HG03565 (cell line): ENCODE measurements around the gene HPS4.
"Not testable (repeated sequence)": the region's sequence is repeated elsewhere in the genome, so short reads cannot be mapped to it uniquely, and the experiment has no call there.

ENCODE experiments used
- ATAC-seq: cut with Tn5 transposase; IDR thresholded peaks from one replicate; pipeline ENCODE4 v1.9.1; 2021; ENCODE audit warnings: mild to moderate bottlenecking, moderate library complexity; ENCODE audit not compliant: unreplicated experiment

The HPS4 gene

DNA sequence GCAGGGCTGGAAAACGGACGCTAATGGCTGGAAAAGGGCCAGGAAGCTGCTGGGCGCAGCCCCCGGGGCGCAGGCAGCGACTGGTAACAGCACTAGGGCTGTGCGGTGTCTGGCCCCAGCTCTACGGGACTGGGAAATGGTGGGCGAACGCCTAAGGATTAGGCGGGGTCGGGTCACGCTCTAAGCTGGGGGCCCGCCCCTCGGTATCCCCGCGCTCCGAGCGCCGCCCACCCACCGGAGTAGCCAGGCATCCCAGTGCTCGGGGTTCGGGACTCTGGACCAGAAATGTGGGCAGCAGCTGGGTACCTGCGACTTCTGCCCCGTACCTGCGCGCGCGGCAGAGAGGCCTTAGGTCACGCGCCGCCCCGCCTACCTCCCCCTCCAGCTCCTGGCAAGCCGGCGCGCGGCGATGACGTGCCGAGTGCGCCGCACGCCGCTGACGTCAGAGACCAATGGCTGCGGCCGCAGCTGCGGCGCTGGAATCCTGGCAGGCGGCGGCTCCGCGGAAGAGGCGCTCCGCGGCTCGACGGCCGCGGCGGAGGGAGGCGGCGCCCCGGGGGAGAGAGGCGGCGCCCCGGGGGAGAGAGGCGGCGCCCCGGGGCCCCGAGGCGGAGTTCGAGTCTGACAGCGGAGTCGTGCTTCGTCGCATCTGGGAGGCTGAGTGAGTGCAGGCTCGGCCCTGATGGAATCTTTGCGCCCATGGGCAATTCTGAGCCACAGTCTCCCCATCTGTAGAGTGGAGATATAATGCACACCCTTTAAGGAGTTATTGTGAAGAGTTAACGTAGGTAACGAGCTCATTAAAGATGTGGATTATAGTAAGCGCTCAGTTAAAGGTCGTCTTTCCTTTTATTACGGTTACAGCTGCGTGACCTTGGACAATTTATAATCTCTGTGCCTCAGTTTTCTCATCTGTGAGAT is at the start of gene HPS4, which contains the start of gene SRRD:
Gene HPS4, minus strand, starts transcription at position 345 of the 921 bp plus-strand sequence. CDS start 2,021 bp downstream, outside the sequence.
Gene SRRD, plus strand, starts transcription at position 439 of the 921 bp plus-strand sequence. Its CDS starts 14 bp downstream, at position 453.
- ATAC-seq = peak; percentile 56

DNA sequence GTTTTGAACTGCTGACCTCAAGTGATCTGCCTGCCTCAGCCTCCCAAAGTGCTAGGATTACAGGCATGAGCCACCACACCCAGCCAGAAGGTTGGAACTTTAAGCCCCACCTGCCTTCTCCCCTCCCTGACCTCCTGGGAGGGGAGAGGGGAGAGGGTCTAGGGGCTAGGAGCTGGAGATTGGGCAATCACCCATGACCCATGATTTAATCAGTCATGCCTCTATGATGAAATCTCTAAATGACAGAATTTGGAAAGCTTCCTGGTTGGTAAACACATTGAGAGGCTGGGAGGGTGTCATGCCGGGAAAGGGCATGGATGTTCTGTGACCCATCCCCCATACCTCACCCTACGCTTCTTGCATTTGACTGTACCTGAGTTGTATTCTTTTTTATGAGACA is 45.8 kb upstream of the HPS4 start:
- no peak for ATAC-seq

DNA sequence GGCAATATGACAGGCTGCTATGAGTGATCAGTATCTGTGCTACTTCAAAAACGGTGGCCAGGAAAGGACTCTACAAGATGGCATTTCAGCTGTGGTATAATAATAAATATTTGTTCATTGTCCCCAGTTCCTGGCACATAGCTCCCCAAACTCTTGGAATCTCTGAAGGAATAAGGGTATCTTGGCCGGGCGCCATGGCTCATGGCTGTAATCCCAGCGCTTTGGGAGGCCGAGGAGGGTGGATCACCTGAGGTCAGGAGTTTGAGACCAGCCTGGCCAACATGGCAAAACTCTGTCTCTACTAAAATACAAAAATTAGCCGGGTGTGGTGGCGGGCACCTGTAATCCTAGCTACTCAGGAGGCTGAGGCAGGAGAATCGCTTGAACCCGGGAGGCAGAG is 44.9 kb upstream of the HPS4 start:
- ATAC-seq = not testable (repeated sequence)

DNA sequence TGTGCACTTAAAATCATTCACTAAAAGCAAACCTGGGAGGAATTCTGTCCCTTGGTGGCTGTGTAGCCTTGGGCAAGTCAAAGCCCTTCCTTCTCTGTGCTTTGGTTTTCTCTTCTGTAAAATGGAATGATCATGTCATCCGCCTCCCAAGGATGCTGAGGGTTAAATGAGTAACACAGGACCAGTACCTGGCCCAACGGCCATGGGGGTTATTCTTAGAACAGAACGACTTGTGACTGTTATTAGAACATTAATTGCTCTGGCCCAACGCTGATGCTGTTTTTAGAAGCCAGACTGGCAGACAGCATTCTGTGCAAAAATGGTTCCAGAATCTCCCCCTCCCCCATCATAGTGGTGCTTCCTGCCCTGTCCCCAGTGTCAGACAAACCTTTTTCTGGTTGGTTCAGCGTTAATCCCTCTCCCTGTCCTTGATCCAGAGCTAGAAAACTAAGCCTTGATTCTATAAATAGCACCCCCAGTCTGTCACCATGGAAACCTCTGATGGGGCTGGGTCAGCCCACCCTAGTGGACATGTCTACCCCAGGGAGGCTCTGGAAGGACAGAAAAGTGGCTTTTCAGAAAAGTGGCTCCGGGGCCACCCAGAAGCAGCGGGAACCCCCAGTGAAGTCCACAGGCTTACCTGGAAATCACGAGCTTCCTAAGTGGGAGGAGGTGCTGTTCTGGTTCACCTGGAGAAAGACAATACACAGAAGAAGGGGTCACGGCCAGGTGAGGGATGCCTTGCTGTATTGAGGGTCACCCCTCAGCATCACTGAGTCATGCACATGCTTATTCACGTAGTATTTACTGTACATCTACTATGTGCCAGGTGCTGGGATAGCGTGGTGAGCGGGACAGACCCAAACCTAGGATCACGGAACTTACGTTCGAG is 44.2 kb upstream of the HPS4 start:
- no peak for ATAC-seq

DNA sequence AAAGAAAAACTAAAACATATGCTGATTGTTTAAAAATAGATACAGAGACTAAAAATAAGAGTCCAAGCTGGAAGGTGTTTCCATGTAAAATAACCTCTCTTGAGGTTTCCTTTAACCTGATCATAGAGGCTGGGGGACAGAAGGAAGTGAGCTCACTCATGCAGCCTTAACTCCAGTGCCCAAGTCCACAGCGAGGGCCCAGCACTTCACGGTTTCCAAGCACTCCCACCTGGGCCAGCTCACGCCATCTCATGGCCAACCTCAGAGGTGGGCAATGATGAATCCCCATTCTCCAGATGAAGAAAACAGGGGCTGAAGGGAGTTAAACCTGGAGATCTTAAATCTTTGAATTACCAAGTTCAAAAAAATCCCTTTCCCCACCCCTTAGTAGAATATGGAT is 43.6 kb upstream of the HPS4 start:
- no peak for ATAC-seq

DNA sequence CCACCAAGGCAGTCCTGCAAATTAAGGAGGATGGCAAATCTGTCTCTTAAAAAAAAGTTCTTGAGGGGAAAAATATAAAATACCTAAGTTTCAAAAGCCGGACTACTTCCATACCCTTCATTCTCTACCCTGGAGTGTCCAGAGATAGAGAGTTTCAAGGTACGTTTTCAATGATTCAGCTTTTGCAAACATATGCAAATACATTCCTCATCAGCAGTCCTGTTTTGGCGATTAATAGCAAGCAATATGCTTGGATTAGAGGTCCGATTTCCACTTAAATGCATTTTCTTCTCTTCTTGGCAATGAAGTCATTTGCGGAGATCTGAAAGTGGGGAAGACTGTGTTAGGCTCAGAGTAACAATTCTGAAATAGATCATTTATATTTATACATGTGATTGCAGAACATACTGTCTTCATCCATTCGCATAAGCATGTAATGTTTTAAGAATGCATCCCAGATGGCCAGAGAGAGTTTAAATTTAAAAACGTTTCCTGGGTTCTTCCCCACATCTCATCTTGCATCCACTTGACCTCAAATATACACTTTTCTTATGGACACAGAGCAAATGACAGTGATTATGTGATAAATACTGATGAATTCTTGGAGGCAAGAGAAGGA is 42.5 kb upstream of the HPS4 start:
- no peak for ATAC-seq

DNA sequence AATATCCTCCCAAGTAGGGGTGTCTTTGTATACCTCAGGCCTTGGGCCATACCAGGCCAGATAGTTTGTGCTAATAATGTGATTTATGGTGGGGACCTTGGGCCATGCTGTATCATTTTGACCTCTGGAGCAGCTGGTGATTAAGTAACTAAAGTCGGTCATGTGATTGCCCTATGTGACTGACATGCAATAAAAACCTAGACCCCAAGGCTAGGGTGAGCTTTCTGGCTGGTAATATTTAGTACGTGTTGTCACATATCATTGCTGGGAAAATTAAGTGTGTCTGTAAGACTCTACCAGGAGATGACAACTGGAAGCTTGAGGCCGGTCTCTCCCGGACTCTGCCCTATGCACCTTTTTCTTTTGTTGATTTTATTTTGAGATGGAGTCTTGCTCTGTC is 41.3 kb upstream of the HPS4 start:
- ATAC-seq = no peak

DNA sequence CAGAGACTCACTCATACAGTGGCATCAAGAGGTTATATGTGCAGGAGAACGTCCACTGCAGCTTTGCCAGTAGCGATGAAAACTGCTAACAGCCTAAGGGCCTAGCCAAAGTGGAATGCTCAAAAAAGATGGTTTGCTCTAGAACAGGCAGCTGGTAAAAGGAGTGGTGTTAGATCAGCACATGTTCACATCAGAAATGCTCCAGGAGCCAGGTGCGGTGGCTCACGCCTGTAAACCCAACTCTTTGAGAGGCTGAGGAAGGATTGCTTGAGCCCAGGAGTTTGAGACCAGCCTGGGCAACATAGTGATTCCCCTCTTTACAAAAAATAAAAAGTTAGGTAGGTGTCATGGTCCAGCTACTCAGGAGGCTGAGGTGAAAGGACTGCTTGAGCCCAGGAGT is 39.0 kb upstream of the HPS4 start:
- ATAC-seq = no peak

DNA sequence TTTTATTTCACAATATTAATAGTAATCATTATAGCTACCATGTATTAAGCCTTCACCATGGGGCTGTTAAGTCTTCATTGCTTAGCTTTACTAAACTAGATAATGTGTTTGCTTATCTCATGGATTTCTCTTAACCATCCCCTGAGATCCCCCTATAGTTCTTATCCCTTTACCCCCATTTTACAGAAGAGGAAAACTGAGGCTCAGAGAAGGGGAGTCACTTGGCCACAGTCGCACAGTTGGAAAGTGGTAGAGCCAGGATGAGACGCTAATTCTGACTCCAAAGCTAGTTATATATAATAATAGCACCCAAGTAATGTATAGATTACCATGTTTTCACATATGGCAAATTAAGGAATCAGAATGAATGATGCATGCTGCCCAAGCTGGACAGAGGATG is 38.4 kb upstream of the HPS4 start:
- no peak for ATAC-seq

DNA sequence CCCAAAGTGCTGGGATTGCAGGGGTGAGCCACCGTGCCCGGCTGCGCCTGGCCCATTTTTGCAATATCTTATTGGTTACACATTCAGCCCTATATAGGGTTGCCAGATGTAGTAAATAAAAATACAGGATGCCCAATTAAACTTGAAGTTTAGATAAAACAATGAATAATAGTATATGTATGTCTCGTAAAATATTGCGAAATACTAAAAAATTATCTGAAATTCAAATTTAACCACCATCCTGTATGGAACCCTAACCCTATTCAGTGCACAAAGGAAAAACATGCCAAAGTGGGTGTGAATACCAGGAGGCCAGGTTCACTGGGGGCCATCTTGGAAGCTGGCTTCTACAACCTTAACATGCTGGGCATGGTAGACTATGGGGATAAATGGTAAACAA is 33.8 kb upstream of the HPS4 start:
- ATAC-seq = no peak

DNA sequence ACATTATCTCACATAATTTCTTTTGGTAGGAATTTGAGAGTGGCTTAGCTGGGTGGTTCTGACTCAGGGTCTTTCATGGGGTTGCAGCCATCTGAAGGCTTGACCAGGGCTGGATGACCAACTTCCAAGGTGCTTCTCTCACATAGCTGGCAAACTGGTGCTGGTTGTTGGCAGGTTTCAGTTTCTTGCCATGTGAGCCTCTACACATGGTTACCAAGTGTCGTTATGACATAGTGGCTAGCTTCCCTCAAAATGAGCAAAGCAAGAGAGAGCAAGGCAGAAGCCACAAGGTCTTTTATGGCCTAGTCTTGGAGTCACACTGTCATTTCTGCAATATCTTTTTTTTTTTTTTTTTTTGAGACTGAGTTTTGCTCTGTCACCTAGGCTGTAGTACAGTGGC is 32.9 kb upstream of the HPS4 start:
- no peak for ATAC-seq

DNA sequence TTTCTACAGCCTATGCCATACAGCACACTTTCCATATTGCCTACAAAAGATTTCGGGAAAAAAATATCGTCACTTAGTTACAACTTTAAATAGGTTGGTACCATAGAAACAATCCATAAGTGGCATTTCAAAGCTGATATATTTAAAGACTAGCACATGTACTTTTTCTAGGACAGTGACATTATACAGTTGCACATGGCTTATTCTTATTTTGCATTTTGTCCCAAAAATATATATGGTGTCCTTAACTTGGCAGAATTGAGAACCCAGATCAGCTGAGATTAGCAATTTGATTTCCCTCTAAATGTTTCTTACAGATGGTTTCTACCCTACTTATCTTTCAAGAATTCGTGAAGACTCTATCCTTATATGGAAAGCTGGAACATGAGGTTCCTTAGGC is 32.3 kb upstream of the HPS4 start:
- ATAC-seq = no peak

DNA sequence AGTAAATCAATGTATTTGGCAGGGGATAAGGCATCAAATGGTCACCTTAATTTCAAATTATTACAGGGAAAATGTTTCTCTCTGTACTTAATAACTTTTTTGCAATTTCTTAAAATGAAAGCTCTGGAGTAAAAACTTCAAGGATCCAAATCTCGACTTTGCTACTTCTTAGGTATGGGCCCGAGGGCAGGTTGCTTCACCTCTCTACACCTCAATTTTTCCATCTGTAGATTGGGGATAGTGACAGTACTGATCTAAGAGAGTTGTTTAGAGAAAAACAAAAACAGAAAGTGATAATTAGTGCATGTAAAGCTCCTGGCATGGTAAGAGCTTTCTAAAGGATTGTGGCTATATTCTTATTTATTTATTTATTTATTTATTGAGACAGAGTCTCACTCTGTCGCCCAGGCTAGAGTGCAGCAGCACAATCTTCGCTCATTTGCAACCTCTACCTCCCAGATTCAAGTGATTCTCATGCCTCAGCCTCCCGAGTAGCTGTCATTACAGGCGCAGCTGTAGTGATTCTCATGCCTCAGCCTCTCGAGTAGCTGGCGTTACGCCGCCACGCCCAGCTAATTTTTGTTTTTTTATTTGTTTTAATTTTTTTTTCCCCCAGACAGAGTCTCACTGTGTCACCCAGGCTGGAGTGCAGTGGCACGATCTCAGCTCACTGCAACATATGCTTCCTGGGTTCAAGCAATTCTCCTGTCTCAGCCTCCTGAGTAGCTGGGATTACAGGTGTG is 31.0 kb upstream of the HPS4 start:
- no peak for ATAC-seq

DNA sequence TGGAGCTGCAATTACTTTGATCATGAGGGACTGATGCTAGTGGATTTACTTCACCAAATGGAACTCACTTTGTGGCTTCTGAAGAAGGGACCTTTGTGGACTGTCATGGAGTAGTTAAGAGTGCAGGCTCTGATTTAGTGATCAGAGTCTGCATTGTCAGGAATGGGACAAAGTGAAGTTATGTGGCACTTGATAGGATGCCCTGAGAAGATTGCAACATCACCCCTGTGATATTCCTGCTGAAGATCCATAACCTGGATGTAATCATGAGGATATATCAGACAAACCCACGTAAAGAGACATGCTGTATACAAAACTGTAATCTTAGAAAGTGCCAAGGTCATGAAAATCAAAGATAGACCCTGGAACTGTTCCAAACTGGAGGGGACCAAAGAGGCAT is 30.3 kb upstream of the HPS4 start:
- ATAC-seq = no peak

DNA sequence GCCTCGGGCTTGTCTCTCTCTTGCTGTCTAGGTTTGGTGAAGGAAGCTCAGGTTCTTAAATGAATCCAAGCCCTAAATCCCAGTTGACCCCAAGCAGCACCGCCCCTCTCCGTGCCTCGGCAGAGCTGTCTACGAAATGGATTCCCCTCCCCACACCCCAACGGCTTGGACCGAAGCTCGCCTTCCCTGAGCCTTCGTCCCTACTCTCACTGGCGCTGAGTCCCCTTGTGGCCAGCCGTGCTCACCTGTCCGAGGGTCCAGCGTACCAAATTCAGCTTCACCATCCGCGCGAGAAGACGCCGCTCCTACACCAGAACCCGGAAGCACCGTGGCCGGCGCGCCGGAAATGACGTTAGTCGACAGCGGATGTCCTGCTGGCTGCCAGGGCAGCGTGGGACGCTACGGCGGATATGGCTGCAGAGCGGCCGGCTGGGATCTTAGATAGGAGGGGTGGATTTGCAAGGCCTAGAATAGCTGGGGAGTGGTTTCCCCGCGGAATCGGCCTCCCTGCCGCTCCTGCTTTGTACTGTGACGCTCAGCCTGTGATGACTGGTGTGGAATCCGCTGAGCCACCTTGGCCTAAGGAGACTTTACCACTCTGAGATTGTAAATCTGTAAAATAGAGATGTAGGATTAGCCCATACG is 28.7 kb upstream of the HPS4 start, which contains the start of gene TFIP11:
Gene TFIP11, minus strand, starts transcription at position 325 of the 645 bp plus-strand sequence. CDS start 2,201 bp downstream, outside the sequence.
- peak; percentile 91 for ATAC-seq

DNA sequence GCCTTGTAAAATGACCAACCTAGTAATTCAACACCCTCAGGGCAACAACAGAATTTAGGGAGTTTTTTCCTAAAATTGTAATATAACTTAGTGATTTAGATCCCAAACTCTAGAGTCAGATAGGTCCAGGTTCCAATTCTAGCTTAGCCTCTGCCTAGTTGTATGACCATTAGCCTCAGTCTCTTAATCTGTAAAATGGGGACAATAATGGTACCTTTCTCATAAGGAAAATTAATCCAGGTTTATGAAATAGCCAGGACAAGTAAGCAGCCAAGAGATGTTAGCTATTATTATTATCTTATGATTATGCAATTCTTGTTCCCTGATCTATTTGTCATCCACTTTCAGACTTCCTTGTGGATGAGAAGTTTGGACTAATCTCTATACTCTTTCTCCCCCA is 24.6 kb upstream of the HPS4 start:
- no peak for ATAC-seq

DNA sequence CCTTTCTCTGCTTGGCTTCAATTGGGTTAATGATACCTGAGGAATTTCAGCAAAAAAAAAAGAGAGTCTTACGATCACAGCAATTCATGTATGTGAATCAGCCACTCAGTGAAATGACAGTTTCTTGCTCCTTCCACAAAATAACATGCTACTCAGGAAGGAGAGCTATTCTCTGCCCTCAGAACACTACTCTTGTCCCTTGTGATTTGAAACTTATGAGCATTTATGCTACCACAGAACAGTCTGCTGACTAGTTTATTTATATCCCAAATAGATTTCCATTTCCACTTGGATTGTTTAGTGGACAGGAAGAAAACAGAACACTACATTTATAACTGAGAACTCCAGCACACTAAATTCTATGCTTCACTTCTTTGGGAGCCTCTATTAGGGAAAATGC is 20.2 kb upstream of the HPS4 start:
- ATAC-seq = no peak

DNA sequence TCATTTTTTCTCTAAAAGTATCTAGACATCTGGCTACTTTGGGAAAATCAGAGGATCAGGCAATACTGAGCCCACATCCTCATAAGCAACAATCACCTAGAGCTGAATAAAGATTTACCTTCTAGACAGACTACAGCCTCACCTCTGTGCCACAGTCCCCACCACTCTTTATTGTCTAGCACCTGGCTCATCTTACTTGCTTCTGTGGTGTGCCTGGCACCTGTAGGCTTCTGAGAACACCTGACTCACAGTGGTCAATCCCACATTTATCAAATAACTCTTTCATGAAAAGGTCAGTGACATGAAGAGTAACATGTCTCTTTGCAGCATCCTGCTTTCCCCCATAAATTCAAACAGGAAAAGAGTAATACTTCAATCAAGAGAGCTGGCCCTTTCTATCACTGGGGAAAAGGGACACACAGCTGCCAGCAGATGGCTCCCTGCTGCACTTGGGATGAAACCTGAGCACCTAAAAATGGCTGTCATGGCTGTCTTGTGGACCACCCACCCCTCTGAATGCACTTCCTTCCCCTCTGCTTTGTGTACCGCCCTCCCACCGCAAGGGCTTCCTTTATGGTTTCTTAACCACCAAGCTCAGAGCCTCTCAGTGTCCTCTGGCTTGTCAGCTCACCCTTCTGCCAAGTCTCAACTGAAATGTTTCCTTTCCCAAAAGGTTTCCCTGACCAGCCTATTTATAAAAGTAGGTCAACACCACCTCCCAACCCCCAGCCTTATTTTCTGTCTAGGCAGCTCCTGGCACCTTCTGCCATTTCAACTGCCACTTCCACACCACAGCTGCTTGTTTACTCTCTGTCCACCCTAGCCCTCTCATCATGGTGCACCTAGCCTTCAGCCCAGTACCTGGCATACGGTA is 19.3 kb upstream of the HPS4 start:
- no peak for ATAC-seq

DNA sequence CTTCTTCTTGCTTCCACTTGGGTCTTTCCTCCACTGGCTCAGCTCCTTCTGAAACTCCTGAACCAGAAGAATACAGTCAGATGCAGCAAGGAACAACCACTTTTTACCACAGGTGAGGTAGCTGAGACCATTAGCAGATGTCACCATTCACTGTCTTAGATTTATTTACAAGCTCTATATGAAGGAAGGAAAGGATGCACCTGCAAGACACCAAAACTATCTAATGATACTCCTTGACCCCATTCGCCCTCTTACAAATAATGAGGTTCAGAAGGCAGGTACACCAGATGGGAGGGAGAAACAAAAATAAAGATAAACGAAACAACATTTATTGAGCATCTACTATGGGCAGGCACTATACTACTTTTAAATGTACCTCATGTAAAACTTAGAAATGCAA is 18.4 kb upstream of the HPS4 start:
- no peak for ATAC-seq
